Neural progenitor cell (in vitro differentiated cells): ENCODE data around the gene GBX2. TPM values are rescaled to one million over a fixed set of nuclear protein-coding genes. Genes with fewer than 3 reads are reported as not detected.

Source experiments
- DNase-seq: peaks from one replicate; pipeline ENCODE4 v3.0.0-alpha.2; 2016; ENCODE audit warnings: low spot score
- H2AFZ ChIP-seq: fragments of 200-600 bp; sonication (generic); replicated peaks from 2 replicates; pipeline ENCODE4 v1.6.1; 2016; ENCODE audit warnings: antibody characterized with exemption
- H3F3A ChIP-seq: fragments of 200-600 bp; sonication (generic); 2 replicates; pipeline ENCODE4 v1.6.1; 2016; ENCODE audit warnings: antibody characterized with exemption, low read depth
- H3K27ac ChIP-seq: fragments of 200-600 bp; sonication (generic); 2 replicates; pipeline ENCODE4 v1.5.1; 2016; ENCODE audit warnings: mild to moderate bottlenecking
- H3K27me3 ChIP-seq: fragments of 200-600 bp; sonication (generic); 2 replicates; pipeline ENCODE4 v1.6.1; 2016; ENCODE audit warnings: mild to moderate bottlenecking, moderate library complexity
- H3K36me3 ChIP-seq: fragments of 200-600 bp; sonication (generic); 2 replicates; pipeline ENCODE4 v1.5.1; 2016
- H3K4me1 ChIP-seq: fragments of 200-600 bp; sonication (generic); 2 replicates; pipeline ENCODE4 v1.6.1; 2016; ENCODE audit warnings: mixed run types
- H3K4me2 ChIP-seq: fragments of 200-600 bp; sonication (generic); 2 replicates; pipeline ENCODE4 v1.6.1; 2016
- H3K4me3 ChIP-seq: fragments of 200-600 bp; sonication (generic); 2 replicates; pipeline ENCODE4 v1.5.1; 2016
- H3K79me2 ChIP-seq: fragments of 200-600 bp; sonication (generic); 2 replicates; pipeline ENCODE4 v1.6.1; 2016; ENCODE audit warnings: low read depth
- H3K9ac ChIP-seq: fragments of 200-600 bp; sonication (generic); 2 replicates; pipeline ENCODE4 v1.6.1; 2016
- H3K9me3 ChIP-seq: fragments of 200-600 bp; sonication (generic); 2 replicates; pipeline ENCODE4 v1.5.1; 2016; ENCODE audit warnings: low read depth
- H4K20me1 ChIP-seq: fragments of 200-600 bp; sonication (generic); 2 replicates; pipeline ENCODE4 v1.6.1; 2016; ENCODE audit warnings: low read depth
- H3K27ac Mint-ChIP-seq: 3 replicates; pipeline ENCODE4 v1.8.0; 2021; ENCODE audit warnings: mixed read lengths
- H3K27me3 Mint-ChIP-seq: 2 replicates; pipeline ENCODE4 v1.8.0; 2022; ENCODE audit warnings: low read depth, mild to moderate bottlenecking, inconsistent platforms, moderate library complexity, mixed read lengths; ENCODE audit not compliant: insufficient read depth
- H3K36me3 Mint-ChIP-seq: 3 replicates; pipeline ENCODE4 v1.8.0; 2021; ENCODE audit warnings: mixed read lengths
- H3K4me1 Mint-ChIP-seq: 3 replicates; pipeline ENCODE4 v1.8.0; 2021; ENCODE audit warnings: mixed read lengths
- H3K4me3 Mint-ChIP-seq: 3 replicates; pipeline ENCODE4 v1.8.0; 2021; ENCODE audit warnings: mild to moderate bottlenecking, moderate library complexity, mixed read lengths
- H3K9me3 Mint-ChIP-seq: 3 replicates; pipeline ENCODE4 v1.8.0; 2020; ENCODE audit warnings: mixed read lengths
- EZH2 ChIP-seq: fragments of 200-600 bp; sonication (generic); IDR thresholded peaks from 2 replicates; pipeline ENCODE4 v1.6.1; 2017; ENCODE audit warnings: antibody characterized with exemption, mild to moderate bottlenecking, moderate library complexity
- EZH2phosphoT487 ChIP-seq: fragments of 200-600 bp; sonication (generic); IDR thresholded peaks from 2 replicates; pipeline ENCODE4 v1.6.1; 2017; ENCODE audit warnings: antibody characterized with exemption
- total RNA-seq: library from RNA; depleted of rRNA; stranded (reverse); fragments of >200 nt; gene quantifications from 2 replicates; pipeline ENCODE4 v1.2.3, GENCODE V29; 2015; ENCODE audit warnings: low replicate concordance
- TF ChIP-seq, protein P1 (sequence below): fragments of 200-600 bp; sonication (generic); IDR thresholded peaks from 2 replicates; pipeline ENCODE4 v1.5.1; 2017; ENCODE audit warnings: antibody characterized with exemption, mild to moderate bottlenecking

Gene GBX2
- total RNA-seq, 1 donor from 2014 or later, result not detected

DNA sequence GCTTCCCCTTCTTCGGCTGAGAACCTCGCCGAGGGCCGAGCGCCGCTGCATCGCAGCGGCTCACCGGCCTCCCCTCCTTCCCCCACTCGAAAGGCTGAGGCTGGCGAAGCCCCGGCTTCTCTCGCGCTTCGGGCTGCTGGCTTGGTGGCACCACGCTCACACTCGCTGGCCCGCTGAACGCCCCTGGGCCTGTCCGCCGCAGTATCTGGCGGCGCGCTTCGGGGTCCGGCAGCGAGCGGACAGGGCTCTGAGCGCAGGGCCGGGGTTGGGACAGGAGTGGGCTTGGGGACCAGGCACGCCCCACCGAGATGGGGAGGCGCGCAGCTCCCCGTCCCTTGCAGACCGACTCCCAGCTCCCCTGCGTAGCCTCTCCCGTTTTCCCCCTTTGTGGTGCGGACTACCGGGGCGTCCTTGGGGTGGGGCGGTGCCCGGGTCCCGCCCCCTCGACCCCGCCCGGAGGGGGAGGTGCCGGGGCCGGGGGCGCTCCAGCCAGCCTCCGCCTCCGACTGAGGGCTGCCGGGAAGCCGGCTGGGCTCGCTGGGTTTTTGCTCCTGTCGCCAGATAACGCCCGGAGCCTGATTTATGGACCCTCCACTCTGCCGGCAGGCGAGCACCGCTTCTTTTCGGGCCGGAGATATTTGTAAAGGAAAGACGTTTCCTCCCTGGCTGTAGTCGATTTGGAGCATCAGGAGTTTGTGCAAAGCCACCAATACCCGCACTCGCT, 3.8 kb downstream of the GBX2 start:
- Mint-ChIP-seq H3K27me3 (peaks cover 50% of the 10 kb centered on the region), H3K4me3 (peak overlapping the region; percentile 94), H3K36me3 (peaks cover 2% of the 10 kb centered on the region), H3K27ac (no peak overlapping the region), H3K4me1 (peaks cover 47% of the 10 kb centered on the region), H3K9me3 (no peaks in the 10 kb centered on the region)
- TF ChIP-seq EZH2phosphoT487 (peak; percentile 83), EZH2 (peak; percentile 87)
- TF ChIP-seq, protein P1, sequence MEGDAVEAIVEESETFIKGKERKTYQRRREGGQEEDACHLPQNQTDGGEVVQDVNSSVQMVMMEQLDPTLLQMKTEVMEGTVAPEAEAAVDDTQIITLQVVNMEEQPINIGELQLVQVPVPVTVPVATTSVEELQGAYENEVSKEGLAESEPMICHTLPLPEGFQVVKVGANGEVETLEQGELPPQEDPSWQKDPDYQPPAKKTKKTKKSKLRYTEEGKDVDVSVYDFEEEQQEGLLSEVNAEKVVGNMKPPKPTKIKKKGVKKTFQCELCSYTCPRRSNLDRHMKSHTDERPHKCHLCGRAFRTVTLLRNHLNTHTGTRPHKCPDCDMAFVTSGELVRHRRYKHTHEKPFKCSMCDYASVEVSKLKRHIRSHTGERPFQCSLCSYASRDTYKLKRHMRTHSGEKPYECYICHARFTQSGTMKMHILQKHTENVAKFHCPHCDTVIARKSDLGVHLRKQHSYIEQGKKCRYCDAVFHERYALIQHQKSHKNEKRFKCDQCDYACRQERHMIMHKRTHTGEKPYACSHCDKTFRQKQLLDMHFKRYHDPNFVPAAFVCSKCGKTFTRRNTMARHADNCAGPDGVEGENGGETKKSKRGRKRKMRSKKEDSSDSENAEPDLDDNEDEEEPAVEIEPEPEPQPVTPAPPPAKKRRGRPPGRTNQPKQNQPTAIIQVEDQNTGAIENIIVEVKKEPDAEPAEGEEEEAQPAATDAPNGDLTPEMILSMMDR, result no peak
- H3K4me2 ChIP-seq, result peak overlapping the region; percentile 75
- H3K79me2 ChIP-seq, result no peaks in the 10 kb centered on the region
- H3K27me3 ChIP-seq, result peaks cover 100% of the 10 kb centered on the region
- no peaks in the 10 kb centered on the region for H3K36me3 ChIP-seq
- no peaks in the 10 kb centered on the region for H3K9me3 ChIP-seq
- peaks cover 88% of the 10 kb centered on the region for H4K20me1 ChIP-seq
- H3K27ac ChIP-seq, result no peak overlapping the region
- DNase-seq, result peak; percentile 80
- peaks cover 56% of the 10 kb centered on the region for H3F3A ChIP-seq
- H3K9ac ChIP-seq, result no peak overlapping the region
- H3K4me1 ChIP-seq, result peaks cover 50% of the 10 kb centered on the region
- H2AFZ ChIP-seq, result peak overlapping the region; percentile 10
- peak overlapping the region; percentile 43 for H3K4me3 ChIP-seq

DNA sequence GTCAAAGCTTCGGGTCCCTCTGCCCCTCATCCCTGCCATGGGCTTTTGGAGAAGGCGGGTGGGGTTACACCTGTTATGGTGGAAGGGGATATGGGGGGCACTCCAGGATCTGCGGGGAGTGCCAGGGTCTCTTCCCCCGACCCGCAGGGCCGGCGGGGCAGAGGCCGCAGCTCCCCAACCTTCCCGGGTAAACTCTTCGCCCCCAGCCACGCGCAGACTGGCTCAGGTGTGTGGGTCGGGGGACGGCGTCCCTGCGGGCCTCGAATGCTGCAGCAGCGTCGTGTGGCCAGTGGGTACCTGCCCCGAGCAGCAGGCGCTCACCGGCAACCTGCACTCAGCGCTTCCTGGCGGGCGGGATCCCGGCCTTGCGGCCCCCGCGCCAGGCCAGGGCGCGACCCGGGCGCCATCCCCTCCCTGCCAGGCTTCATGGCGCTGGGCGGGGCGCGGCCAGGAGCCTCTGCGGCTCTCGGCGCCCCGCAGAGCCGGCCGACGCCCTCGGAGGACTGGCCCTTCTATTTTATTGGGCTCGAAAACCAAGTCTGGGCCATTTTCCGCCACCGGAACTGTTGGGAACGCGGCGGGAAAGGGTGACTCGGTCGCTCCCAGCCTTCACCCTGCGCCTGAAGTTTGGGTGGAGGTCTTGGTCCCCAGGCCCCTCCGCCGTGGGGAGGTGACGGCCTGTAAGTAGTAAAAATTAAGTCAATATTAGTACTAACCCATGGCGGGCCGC, 4.5 kb downstream of the GBX2 start:
- Mint-ChIP-seq H3K9me3 (no peaks in the 10 kb centered on the region), H3K27ac (no peak overlapping the region), H3K4me3 (no peak overlapping the region), H3K4me1 (peaks cover 49% of the 10 kb centered on the region), H3K36me3 (peaks cover 2% of the 10 kb centered on the region), H3K27me3 (peaks cover 47% of the 10 kb centered on the region)
- Histone ChIP-seq H3K36me3 (no peaks in the 10 kb centered on the region), H3K4me1 (peaks cover 52% of the 10 kb centered on the region), H3K4me3 (peak overlapping the region; percentile 43), H3K27ac (no peak overlapping the region), H3K79me2 (no peaks in the 10 kb centered on the region), H3K27me3 (peaks cover 100% of the 10 kb centered on the region), H3K9me3 (no peaks in the 10 kb centered on the region), H3K4me2 (peak overlapping the region; percentile 75), H2AFZ (no peak overlapping the region), H3K9ac (no peak overlapping the region), H4K20me1 (peaks cover 88% of the 10 kb centered on the region), H3F3A (peaks cover 57% of the 10 kb centered on the region)
- TF ChIP-seq EZH2, result peak; percentile 97
- TF ChIP-seq, protein P1, result no peak
- TF ChIP-seq EZH2phosphoT487, result peak; percentile 97
- peak; percentile 62 for DNase-seq

DNA sequence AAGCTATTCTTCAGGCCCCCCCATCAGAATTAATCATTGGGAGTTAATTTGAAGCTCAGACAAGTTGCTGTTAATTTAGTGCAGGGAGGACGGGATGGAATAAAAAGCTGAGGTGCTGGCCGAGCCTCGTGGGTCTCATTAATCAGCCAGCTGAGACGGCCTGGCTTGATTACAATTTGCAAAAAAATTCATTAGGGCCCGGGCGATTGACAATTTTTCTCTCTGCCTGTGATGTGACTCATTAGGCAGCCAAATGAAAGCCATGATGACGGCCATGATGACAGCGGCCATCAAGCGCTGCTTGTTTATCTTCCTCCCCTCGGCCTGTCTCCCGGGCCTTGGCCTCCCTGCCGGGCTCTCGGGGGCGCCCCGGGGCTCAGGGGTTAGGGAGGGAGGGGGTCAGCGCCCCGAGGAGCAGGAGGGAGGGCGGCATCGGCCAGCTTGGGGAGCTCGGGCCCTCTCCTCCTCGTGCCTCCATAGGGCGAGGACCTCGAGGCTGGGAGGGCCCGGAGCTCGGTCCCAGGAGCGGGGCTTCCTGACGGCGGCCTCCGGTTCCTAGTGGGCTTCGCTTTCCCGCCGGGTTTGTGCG, 5.2 kb downstream of the GBX2 start:
- H3K9me3 ChIP-seq, result no peaks in the 10 kb centered on the region
- peak overlapping the region; percentile 43 for H3K4me3 ChIP-seq
- DNase-seq, result peak; percentile 56
- Mint-ChIP-seq H3K4me3 (no peak overlapping the region), H3K27me3 (peaks cover 53% of the 10 kb centered on the region), H3K36me3 (peaks cover 2% of the 10 kb centered on the region), H3K27ac (no peak overlapping the region), H3K9me3 (no peaks in the 10 kb centered on the region), H3K4me1 (peaks cover 52% of the 10 kb centered on the region)
- no peaks in the 10 kb centered on the region for H3K36me3 ChIP-seq
- peaks cover 100% of the 10 kb centered on the region for H3K27me3 ChIP-seq
- TF ChIP-seq, protein P1, result no peak
- no peak for TF ChIP-seq EZH2phosphoT487
- TF ChIP-seq EZH2, result no peak
- no peak overlapping the region for H3K9ac ChIP-seq
- peaks cover 50% of the 10 kb centered on the region for H3K4me1 ChIP-seq
- H3K27ac ChIP-seq, result no peak overlapping the region
- H3F3A ChIP-seq, result peaks cover 55% of the 10 kb centered on the region
- no peak overlapping the region for H2AFZ ChIP-seq
- peak overlapping the region; percentile 75 for H3K4me2 ChIP-seq
- peaks cover 91% of the 10 kb centered on the region for H4K20me1 ChIP-seq
- H3K79me2 ChIP-seq, result no peaks in the 10 kb centered on the region
